Measurements from ENCODE around the gene SMO. TPM values are rescaled to one million over a fixed set of nuclear protein-coding genes. Genes with fewer than 3 reads are reported as not detected.

The SMO gene
- total RNA-seq, 2 experiments from 2014 or later, result not detected

DNA sequence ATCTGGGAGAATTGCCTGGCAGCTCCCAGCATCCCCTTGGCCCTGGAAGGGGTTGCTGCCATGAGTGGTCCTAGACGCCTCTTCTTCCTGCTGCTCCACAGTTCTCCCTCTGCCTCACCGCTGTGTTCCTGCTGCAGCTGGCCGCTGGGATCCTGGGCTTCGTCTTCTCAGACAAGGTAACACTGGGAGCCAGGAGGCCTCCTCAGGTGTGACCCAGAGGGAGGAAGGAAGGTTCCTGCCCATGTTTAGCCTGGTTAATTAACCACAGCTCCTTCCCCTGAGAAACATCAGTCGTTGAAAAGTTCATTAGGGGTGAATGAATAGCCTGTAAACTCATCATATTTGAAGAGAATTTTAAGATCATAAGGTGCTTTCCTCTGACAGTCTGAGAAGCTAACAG, 25.7 kb upstream of the SMO start:
- ATAC-seq (ENCODE audit: poor library complexity), result no peak
- H3K27ac Mint-ChIP-seq, result no peak overlapping the region
- POLR2A ChIA-PET, result no interaction called here

GRCh38 chr7:129163875-129164544, 24.4 kb upstream of the SMO start:
- Histone ChIP-seq H3K4me1 (ENCODE audit: insufficient read depth, low read length) (peaks cover 4% of the 10 kb centered on the region), H3K9me3 (ENCODE audit: control insufficient read depth in 1 of 2, insufficient read depth in 1 of 2, low read length in 2 of 2) (no peaks in the 10 kb centered on the region), H3K36me3 (ENCODE audit: insufficient read depth, low read length) (no peaks in the 10 kb centered on the region), H3K4me3 (ENCODE audit: low read length) (no peak overlapping the region), H3K27me3 (ENCODE audit: control insufficient read depth in 1 of 2, insufficient read depth in 2 of 2, low read length in 2 of 2) (no peaks in the 10 kb centered on the region), H3K27ac (ENCODE audit: low read depth in 1 of 2, low read length in 2 of 2) (no peak overlapping the region)
- CTCF ChIA-PET, result interaction anchor here (0.6 to 1.2 kb wide), 7 partner anchors 13 to 353 kb away, joined by 3 to 9 read pairs (median 3); partner anchors contain the start of gene TSPAN33
- H3K27me3 Mint-ChIP-seq, result peaks cover 7% of the 10 kb centered on the region
- intact Hi-C loops (cut with DNase I, micrococcal nuclease), result loop anchor here (1.0 to 5.0 kb wide), 4 partner anchors 46 to 308 kb away; no protein-coding TSS in a partner anchor
- H3K36me3 Mint-ChIP-seq (ENCODE audit: low read depth), result peaks cover 9% of the 10 kb centered on the region
- TF ChIP-seq, protein P1, sequence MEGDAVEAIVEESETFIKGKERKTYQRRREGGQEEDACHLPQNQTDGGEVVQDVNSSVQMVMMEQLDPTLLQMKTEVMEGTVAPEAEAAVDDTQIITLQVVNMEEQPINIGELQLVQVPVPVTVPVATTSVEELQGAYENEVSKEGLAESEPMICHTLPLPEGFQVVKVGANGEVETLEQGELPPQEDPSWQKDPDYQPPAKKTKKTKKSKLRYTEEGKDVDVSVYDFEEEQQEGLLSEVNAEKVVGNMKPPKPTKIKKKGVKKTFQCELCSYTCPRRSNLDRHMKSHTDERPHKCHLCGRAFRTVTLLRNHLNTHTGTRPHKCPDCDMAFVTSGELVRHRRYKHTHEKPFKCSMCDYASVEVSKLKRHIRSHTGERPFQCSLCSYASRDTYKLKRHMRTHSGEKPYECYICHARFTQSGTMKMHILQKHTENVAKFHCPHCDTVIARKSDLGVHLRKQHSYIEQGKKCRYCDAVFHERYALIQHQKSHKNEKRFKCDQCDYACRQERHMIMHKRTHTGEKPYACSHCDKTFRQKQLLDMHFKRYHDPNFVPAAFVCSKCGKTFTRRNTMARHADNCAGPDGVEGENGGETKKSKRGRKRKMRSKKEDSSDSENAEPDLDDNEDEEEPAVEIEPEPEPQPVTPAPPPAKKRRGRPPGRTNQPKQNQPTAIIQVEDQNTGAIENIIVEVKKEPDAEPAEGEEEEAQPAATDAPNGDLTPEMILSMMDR (IDR thresholded peaks at IDR 0.05), result peak; percentile 88
- H3K27ac Mint-ChIP-seq, result no peak overlapping the region
- ATAC-seq (ENCODE audit: poor library complexity) (peak; percentile 65), DNase-seq (peak in 4 of 14 experiments; percentile 21 to 70 (median 54))
- no peaks in the 10 kb centered on the region for H3K9me3 Mint-ChIP-seq
- peaks cover 6% of the 10 kb centered on the region for H3K4me1 Mint-ChIP-seq (ENCODE audit: low read depth)
- H3K4me3 Mint-ChIP-seq, result no peak overlapping the region
- POLR2A ChIA-PET, result interaction anchor here (0.6 to 1.0 kb wide), 3 partner anchors 27 to 302 kb away, joined by 3 to 4 read pairs (median 4); partner anchors contain the start of gene ATP6V1F

More for the DNA sequence above, 25.7 kb upstream of the SMO start:
- Mint-ChIP-seq H3K27me3 (peaks cover 4% of the 10 kb centered on the region), H3K9me3 (no peaks in the 10 kb centered on the region), H3K4me1 (ENCODE audit: low read depth) (no peaks in the 10 kb centered on the region), H3K4me3 (no peak overlapping the region), H3K36me3 (ENCODE audit: low read depth) (peaks cover 9% of the 10 kb centered on the region)
- no peak for DNase-seq
- H3K4me3 ChIP-seq (ENCODE audit: low read length), result no peak overlapping the region
- no peaks in the 10 kb centered on the region for H3K4me1 ChIP-seq (ENCODE audit: insufficient read depth, low read length)
- no peaks in the 10 kb centered on the region for H3K27me3 ChIP-seq (ENCODE audit: control insufficient read depth in 1 of 2, insufficient read depth in 2 of 2, low read length in 2 of 2)
- CTCF ChIA-PET, result interaction anchor here (0.7 kb wide), 1 partner anchor 13 kb away, joined by 4 read pairs; no protein-coding TSS in a partner anchor
- no peaks in the 10 kb centered on the region for H3K9me3 ChIP-seq (ENCODE audit: control insufficient read depth in 1 of 2, insufficient read depth in 1 of 2, low read length in 2 of 2)
- intact Hi-C loops (cut with DNase I, micrococcal nuclease), result loop anchor here in 1 of 2 experiments (5.0 kb wide), 2 partner anchors 110 to 310 kb away; no protein-coding TSS in a partner anchor
- H3K36me3 ChIP-seq (ENCODE audit: insufficient read depth, low read length), result no peaks in the 10 kb centered on the region
- TF ChIP-seq, protein P1 (IDR thresholded peaks at IDR 0.05), result no peak
- H3K27ac ChIP-seq (ENCODE audit: low read depth in 1 of 2, low read length in 2 of 2), result no peak overlapping the region

GRCh38 chr7:129166745-129167144, 21.7 kb upstream of the SMO start:
- POLR2A ChIA-PET, result interaction anchor here (1.4 kb wide), 1 partner anchor 22 kb away, joined by 4 read pairs; the partner anchor contains the start of gene SMO
- no peaks in the 10 kb centered on the region for H3K36me3 ChIP-seq (ENCODE audit: insufficient read depth, low read length)
- H3K27me3 ChIP-seq (ENCODE audit: control insufficient read depth in 1 of 2, insufficient read depth in 2 of 2, low read length in 2 of 2), result no peaks in the 10 kb centered on the region
- no peak overlapping the region for H3K4me3 ChIP-seq (ENCODE audit: low read length)
- H3K27ac Mint-ChIP-seq, result no peak overlapping the region
- DNase-seq, result no peak
- no peak overlapping the region for H3K27ac ChIP-seq (ENCODE audit: low read depth in 1 of 2, low read length in 2 of 2)
- H3K36me3 Mint-ChIP-seq (ENCODE audit: low read depth), result peaks cover 9% of the 10 kb centered on the region
- TF ChIP-seq, protein P1 (IDR thresholded peaks at IDR 0.05), result no peak
- H3K4me1 Mint-ChIP-seq (ENCODE audit: low read depth), result peaks cover 19% of the 10 kb centered on the region
- CTCF ChIA-PET, result interaction anchor here (0.6 kb wide), 1 partner anchor 836 kb away, joined by 4 read pairs; no protein-coding TSS in a partner anchor
- H3K4me1 ChIP-seq (ENCODE audit: insufficient read depth, low read length), result peaks cover 13% of the 10 kb centered on the region
- no peaks in the 10 kb centered on the region for H3K9me3 ChIP-seq (ENCODE audit: control insufficient read depth in 1 of 2, insufficient read depth in 1 of 2, low read length in 2 of 2)
- peaks cover 7% of the 10 kb centered on the region for H3K27me3 Mint-ChIP-seq
- no peak for ATAC-seq (ENCODE audit: poor library complexity)
- no peaks in the 10 kb centered on the region for H3K9me3 Mint-ChIP-seq
- intact Hi-C loops (cut with DNase I, micrococcal nuclease), result no loop called here
- H3K4me3 Mint-ChIP-seq, result no peak overlapping the region
